H9 (cell line): ENCODE data around the gene FARP2. TPM values are rescaled to one million over a fixed set of nuclear protein-coding genes. Genes with fewer than 3 reads are reported as not detected.

Source experiments
- DNase-seq: peaks from one replicate; pipeline ENCODE4 v3.0.0-alpha.2; 2017
- H2AFZ ChIP-seq: one replicate; pipeline ENCODE4 v1.6.1; 2013; ENCODE audit warnings: mild to moderate bottlenecking, low read length, control low read depth, moderate library complexity
- H2AK5ac ChIP-seq: 2 replicates; pipeline ENCODE4 v1.6.1; 2013; ENCODE audit warnings: low read length, control low read depth, mixed read lengths; ENCODE audit not compliant: insufficient read length
- H2BK120ac ChIP-seq: one replicate; pipeline ENCODE4 v1.6.1; 2013; ENCODE audit warnings: low read depth, mild to moderate bottlenecking, low read length, control low read depth, inconsistent platforms; ENCODE audit not compliant: poor library complexity, severe bottlenecking
- H2BK12ac ChIP-seq: 2 replicates; pipeline ENCODE4 v1.6.1; 2013; ENCODE audit warnings: low read length, control low read depth, mixed read lengths, low read depth; ENCODE audit not compliant: insufficient read length
- H2BK15ac ChIP-seq: 2 replicates; pipeline ENCODE4 v1.6.1; 2013; ENCODE audit warnings: low read depth, low read length, control low read depth
- H2BK20ac ChIP-seq: one replicate; pipeline ENCODE4 v1.6.1; 2013; ENCODE audit warnings: low read depth, mild to moderate bottlenecking, low read length, control low read depth, inconsistent platforms; ENCODE audit not compliant: poor library complexity, severe bottlenecking
- H2BK5ac ChIP-seq: 2 replicates; pipeline ENCODE4 v1.6.1; 2013; ENCODE audit warnings: low read length, control low read depth, mixed read lengths; ENCODE audit not compliant: insufficient read length
- H3K14ac ChIP-seq: 2 replicates; pipeline ENCODE4 v1.6.1; 2013; ENCODE audit warnings: low read length, control low read depth; ENCODE audit not compliant: insufficient read depth
- H3K18ac ChIP-seq: 2 replicates; pipeline ENCODE4 v1.6.1; 2013; ENCODE audit warnings: low read depth, mild to moderate bottlenecking, mixed read lengths, low read length, control low read depth; ENCODE audit not compliant: insufficient read length
- H3K23ac ChIP-seq: 2 replicates; pipeline ENCODE4 v1.6.1; 2013; ENCODE audit warnings: low read length, control low read depth, mixed read lengths, low read depth; ENCODE audit not compliant: insufficient read length
- H3K23me2 ChIP-seq: 2 replicates; pipeline ENCODE4 v1.6.1; 2013; ENCODE audit warnings: low read depth, mild to moderate bottlenecking, mixed read lengths, low read length, control low read depth; ENCODE audit not compliant: insufficient read length, poor library complexity, severe bottlenecking
- H3K27ac ChIP-seq: 2 replicates; pipeline ENCODE4 v1.5.1; 2013; ENCODE audit warnings: low read length, control low read depth, mixed read lengths, low read depth; ENCODE audit not compliant: insufficient read length
- H3K27me3 ChIP-seq: 2 replicates; pipeline ENCODE4 v1.6.1; 2013; ENCODE audit warnings: low read length, control low read depth, inconsistent platforms; ENCODE audit not compliant: insufficient read depth
- H3K4ac ChIP-seq: 2 replicates; pipeline ENCODE4 v1.6.1; 2013; ENCODE audit warnings: low read depth, mild to moderate bottlenecking, control low read depth, inconsistent platforms, low read length, moderate library complexity
- H3K4me1 ChIP-seq: 2 replicates; pipeline ENCODE4 v1.6.1; 2013; ENCODE audit warnings: low read length, control low read depth, inconsistent platforms; ENCODE audit not compliant: insufficient read depth
- H3K4me2 ChIP-seq: 2 replicates; pipeline ENCODE4 v1.6.1; 2013; ENCODE audit warnings: low read length, control low read depth, mixed read lengths; ENCODE audit not compliant: insufficient read length, insufficient read depth
- H3K56ac ChIP-seq: 2 replicates; pipeline ENCODE4 v1.6.1; 2013; ENCODE audit warnings: low read depth, mild to moderate bottlenecking, mixed read lengths, low read length, control low read depth; ENCODE audit not compliant: insufficient read length
- H3K79me1 ChIP-seq: 2 replicates; pipeline ENCODE4 v1.6.1; 2013; ENCODE audit warnings: low read depth, mild to moderate bottlenecking, moderate library complexity, low read length, control low read depth, inconsistent platforms; ENCODE audit not compliant: insufficient read depth, poor library complexity, severe bottlenecking
- H3K79me2 ChIP-seq: 2 replicates; pipeline ENCODE4 v1.6.1; 2013; ENCODE audit warnings: low read length, control low read depth, inconsistent platforms; ENCODE audit not compliant: insufficient read depth
- H3K9ac ChIP-seq: 2 replicates; pipeline ENCODE4 v1.6.1; 2013; ENCODE audit warnings: low read length, control low read depth, mixed read lengths; ENCODE audit not compliant: insufficient read length; ENCODE audit errors: extremely low read depth
- H3K9me3 ChIP-seq: one replicate; pipeline ENCODE4 v1.6.1; 2013; ENCODE audit warnings: low read depth, low read length, inconsistent platforms; ENCODE audit not compliant: control insufficient read depth
- H3T11ph ChIP-seq: one replicate; pipeline ENCODE4 v1.6.1; 2013; ENCODE audit warnings: mild to moderate bottlenecking, low read length, control low read depth, inconsistent platforms
- H4K20me1 ChIP-seq: one replicate; pipeline ENCODE4 v1.6.1; 2013; ENCODE audit not compliant: control insufficient read depth, insufficient read length, insufficient read depth
- H4K5ac ChIP-seq: 2 replicates; pipeline ENCODE4 v1.6.1; 2013; ENCODE audit warnings: low read depth, mild to moderate bottlenecking, mixed read lengths, low read length, control low read depth; ENCODE audit not compliant: insufficient read length
- H4K8ac ChIP-seq: replicated peaks from 2 replicates; pipeline ENCODE4 v1.6.1; 2013; ENCODE audit warnings: low read length, control low read depth, mixed read lengths, low read depth; ENCODE audit not compliant: insufficient read length
- H4K91ac ChIP-seq: 2 replicates; pipeline ENCODE4 v1.6.1; 2013; ENCODE audit warnings: low read depth, mild to moderate bottlenecking, moderate library complexity, mixed read lengths, low read length, control low read depth; ENCODE audit not compliant: insufficient read length
- H3K27ac Mint-ChIP-seq, 3 experiments: 2 replicates in 2 of 3; 3 replicates in 1 of 3; pipeline ENCODE4 v1.8.0; 2020 to 2021; ENCODE audit warnings: mixed read lengths in 3 of 3, mild to moderate bottlenecking in 1 of 3, moderate library complexity in 1 of 3
- H3K27me3 Mint-ChIP-seq: 2 replicates; pipeline ENCODE4 v1.8.0; 2021; ENCODE audit warnings: low read depth, mild to moderate bottlenecking, moderate library complexity, mixed read lengths
- H3K36me3 Mint-ChIP-seq, 3 experiments: 2 replicates in 2 of 3; 3 replicates in 1 of 3; pipeline ENCODE4 v1.8.0; 2020 to 2021; ENCODE audit warnings: low read depth in 3 of 3, mixed read lengths in 3 of 3; ENCODE audit not compliant: insufficient read depth in 1 of 3
- H3K4me1 Mint-ChIP-seq, 2 experiments: 2 replicates each; pipeline ENCODE4 v1.8.0; 2020; ENCODE audit warnings: mixed read lengths in 2 of 2
- H3K4me3 Mint-ChIP-seq, 2 experiments: 2 replicates in 1 of 2; 3 replicates in 1 of 2; pipeline ENCODE4 v1.8.0; 2020 to 2021; ENCODE audit warnings: mild to moderate bottlenecking in 2 of 2, mixed read lengths in 2 of 2, moderate library complexity in 1 of 2
- H3K9me3 Mint-ChIP-seq, 2 experiments: 2 replicates in 1 of 2; 3 replicates in 1 of 2; pipeline ENCODE4 v1.8.0; 2020; ENCODE audit warnings: mild to moderate bottlenecking in 2 of 2, mixed read lengths in 2 of 2, moderate library complexity in 1 of 2
- WGBS: extraction: QIAGEN DNeasy Blood & Tissue Kit; methylation state at CpG from one replicate; pipeline ENCODE4 v1.1.7; 2013; ENCODE audit warnings: missing lambda C conversion rate, low lambda C conversion rate, mixed read lengths; ENCODE audit not compliant: insufficient read length; ENCODE audit errors: extremely low coverage; 5-methylcytosine and 5-hydroxymethylcytosine counted together
- total RNA-seq: library from RNA; stranded (reverse); gene quantifications from 2 replicates; pipeline ENCODE4 v1.2.1, GENCODE V29; 2021
- TF ChIP-seq, protein P1 (sequence below): fragments of 200-600 bp; sonication (generic); conservative IDR thresholded peaks from 3 replicates; pipeline ENCODE4 v1.8.0; 2021; ENCODE audit warnings: antibody characterized with exemption, mild to moderate bottlenecking

FARP2 gene
- total RNA-seq, 1 experiment from 2014 or later = 33.9 TPM

DNA sequence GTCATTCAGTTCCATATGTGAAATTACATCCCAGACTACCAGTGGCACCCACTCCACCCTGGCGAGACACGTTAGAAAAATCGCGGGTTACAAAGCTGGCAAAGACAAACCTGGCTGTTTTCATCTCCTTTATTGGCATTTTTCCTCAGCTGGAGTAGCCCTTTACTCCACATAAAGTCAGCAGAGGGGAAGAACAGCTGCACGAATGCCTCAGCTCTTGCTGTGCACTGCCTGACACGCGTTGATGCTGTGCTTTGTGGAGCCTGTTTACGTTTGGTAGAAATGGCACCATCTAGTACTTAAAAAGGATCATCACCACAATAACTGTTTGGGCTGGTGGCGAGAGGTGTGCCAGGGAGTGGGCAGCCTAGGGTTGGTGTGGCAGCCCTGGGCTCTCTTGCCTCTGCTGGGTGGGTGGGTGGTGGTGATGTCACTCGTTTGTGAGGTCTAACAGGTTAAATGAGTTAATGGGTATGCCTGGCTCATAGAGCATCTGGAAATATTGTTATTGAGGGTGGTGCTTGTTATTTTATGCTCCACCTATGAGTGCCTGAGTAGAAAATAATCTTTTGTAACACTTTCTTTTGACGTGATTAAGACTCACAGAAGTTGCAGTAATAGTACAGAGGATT is 16.4 kb downstream of the FARP2 start:
- H2BK12ac ChIP-seq = no peak overlapping the region
- no peak overlapping the region for H3K4me2 ChIP-seq
- H3K27me3 ChIP-seq = no peaks in the 10 kb centered on the region
- H3K4me1 ChIP-seq = no peaks in the 10 kb centered on the region; the same call in 1 of the 2 replicates
- no peaks in the 10 kb centered on the region for H3K23me2 ChIP-seq
- no peak overlapping the region for H3K18ac ChIP-seq
- H2BK5ac ChIP-seq = no peak overlapping the region
- no peak overlapping the region for H4K8ac ChIP-seq
- no peak overlapping the region for H2BK20ac ChIP-seq
- DNase-seq = no peak
- H2AFZ ChIP-seq = no peak overlapping the region
- no peak overlapping the region for H3K23ac ChIP-seq
- no peak overlapping the region; the same call in 1 of the 2 replicates for H3K14ac ChIP-seq
- no peak overlapping the region for H3K9ac ChIP-seq
- peaks cover 0 to 19% (median 12%) of the 10 kb centered on the region in 3 experiments; a peak in 6 of 7 replicates for H3K36me3 Mint-ChIP-seq
- H3K4me1 Mint-ChIP-seq = peaks cover 6 to 10% of the 10 kb centered on the region in 2 experiments
- H4K91ac ChIP-seq = no peak overlapping the region
- H3K79me1 ChIP-seq = no peaks in the 10 kb centered on the region
- no peak overlapping the region for H2BK15ac ChIP-seq
- no CpG with 5 or more reads among the region's 11 CpGs for WGBS
- no peaks in the 10 kb centered on the region for H3K27me3 Mint-ChIP-seq
- H3K27ac ChIP-seq = no peak overlapping the region
- H3K9me3 Mint-ChIP-seq = no peaks in the 10 kb centered on the region
- H4K20me1 ChIP-seq = no peaks in the 10 kb centered on the region
- no peak overlapping the region for H3K4ac ChIP-seq
- H2BK120ac ChIP-seq = no peak overlapping the region
- H3K79me2 ChIP-seq = no peaks in the 10 kb centered on the region; the same call in 1 of the 2 replicates
- TF ChIP-seq, protein P1, sequence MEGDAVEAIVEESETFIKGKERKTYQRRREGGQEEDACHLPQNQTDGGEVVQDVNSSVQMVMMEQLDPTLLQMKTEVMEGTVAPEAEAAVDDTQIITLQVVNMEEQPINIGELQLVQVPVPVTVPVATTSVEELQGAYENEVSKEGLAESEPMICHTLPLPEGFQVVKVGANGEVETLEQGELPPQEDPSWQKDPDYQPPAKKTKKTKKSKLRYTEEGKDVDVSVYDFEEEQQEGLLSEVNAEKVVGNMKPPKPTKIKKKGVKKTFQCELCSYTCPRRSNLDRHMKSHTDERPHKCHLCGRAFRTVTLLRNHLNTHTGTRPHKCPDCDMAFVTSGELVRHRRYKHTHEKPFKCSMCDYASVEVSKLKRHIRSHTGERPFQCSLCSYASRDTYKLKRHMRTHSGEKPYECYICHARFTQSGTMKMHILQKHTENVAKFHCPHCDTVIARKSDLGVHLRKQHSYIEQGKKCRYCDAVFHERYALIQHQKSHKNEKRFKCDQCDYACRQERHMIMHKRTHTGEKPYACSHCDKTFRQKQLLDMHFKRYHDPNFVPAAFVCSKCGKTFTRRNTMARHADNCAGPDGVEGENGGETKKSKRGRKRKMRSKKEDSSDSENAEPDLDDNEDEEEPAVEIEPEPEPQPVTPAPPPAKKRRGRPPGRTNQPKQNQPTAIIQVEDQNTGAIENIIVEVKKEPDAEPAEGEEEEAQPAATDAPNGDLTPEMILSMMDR = no peak
- no peak overlapping the region for H3K4me3 Mint-ChIP-seq
- H3K27ac Mint-ChIP-seq = no peak overlapping the region
- no peak overlapping the region for H2AK5ac ChIP-seq
- H4K5ac ChIP-seq = no peak overlapping the region
- no peaks in the 10 kb centered on the region for H3K9me3 ChIP-seq
- no peak overlapping the region for H3K56ac ChIP-seq
- H3T11ph ChIP-seq = no peak overlapping the region
